ENCODE data around the gene PTPRM. TPM values are rescaled to one million over a fixed set of nuclear protein-coding genes. Genes with fewer than 3 reads are reported as not detected.

Gene PTPRM
- total and polyA plus RNA-seq, 2 of the 8 experiments (the other 6 are each of a cell fraction or from before 2014, with no cell fraction given), result 4.1 to 7.0 TPM

DNA sequence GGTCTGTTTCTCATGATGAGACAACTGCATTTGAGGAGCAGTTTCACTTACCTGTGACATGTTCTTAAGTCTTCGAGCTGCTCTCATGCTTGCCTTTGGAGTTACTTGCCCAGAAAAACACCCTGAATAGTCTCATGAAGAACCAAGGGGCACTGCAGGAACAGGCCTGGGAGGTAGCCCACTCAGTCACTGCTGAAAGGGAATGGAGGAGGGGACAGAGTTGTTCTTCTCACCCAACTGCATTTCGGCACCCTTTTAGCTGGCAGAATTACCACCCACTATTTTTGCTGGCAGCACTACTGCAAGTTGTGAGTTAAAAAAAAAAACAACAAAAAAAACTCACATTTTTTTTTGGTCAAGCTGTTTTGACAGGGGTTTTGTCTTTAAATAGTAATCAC is 181.9 kb downstream of the PTPRM start:
- Histone ChIP-seq H3K4me2 (ENCODE audit: insufficient read depth in 1 of 2, low read depth in 2 of 2, low read length in 2 of 2) (no peak overlapping the region), H3K79me1 (ENCODE audit: low read depth, low read length) (peaks cover 3% of the 10 kb centered on the region; the same call in 1 of the 2 replicates), H2BK15ac (ENCODE audit: low read length) (no peak overlapping the region), H4K91ac (replicated peaks; ENCODE audit: insufficient read length, low read length) (no peak overlapping the region), H2AK5ac (ENCODE audit: low read depth, low read length) (no peak overlapping the region), H3K79me2 (ENCODE audit: control insufficient read depth in 1 of 2, insufficient read depth in 2 of 2, low read length in 2 of 2) (no peaks in the 10 kb centered on the region), H3K4me1 (replicated peaks in 1 of 4; ENCODE audit: control insufficient read depth in 3 of 4, insufficient read depth in 4 of 4, low read length in 3 of 4) (peaks cover 0 to 9% (median 3%) of the 10 kb centered on the region in 4 experiments; a peak in 2 of 7 replicates), H3K27ac (ENCODE audit: low read depth, low read length) (no peak overlapping the region), H2BK120ac (replicated peaks; ENCODE audit: low read depth, low read length) (no peak overlapping the region), H3K9me3 (ENCODE audit: insufficient read depth in 2 of 2, low read depth in 1 of 2, low read length in 1 of 2) (peaks cover 6 to 11% of the 10 kb centered on the region in 2 experiments; a peak in 3 of 4 replicates), H3K4ac (replicated peaks; ENCODE audit: insufficient read length, low read depth, low read length) (no peak overlapping the region), H3K56ac (replicated peaks; ENCODE audit: insufficient read length, low read depth, low read length) (no peak overlapping the region), H4K20me1 (replicated peaks in 1 of 2; ENCODE audit: control insufficient read depth in 1 of 2, insufficient read depth in 2 of 2, low read length in 2 of 2) (no peaks in the 10 kb centered on the region), H2BK12ac (ENCODE audit: low read depth, low read length) (no peak overlapping the region), H3K23me2 (ENCODE audit: low read depth, low read length) (no peaks in the 10 kb centered on the region), H3K9ac (replicated peaks in 1 of 4; ENCODE audit: extremely low read depth in 1 of 4, low read depth in 3 of 4, low read length in 3 of 4) (no peak overlapping the region), H3K18ac (ENCODE audit: extremely low read depth, low read length) (no peak overlapping the region), H2AFZ (ENCODE audit: low read length) (no peak overlapping the region), H3K36me3 (ENCODE audit: control insufficient read depth in 2 of 4, insufficient read depth in 4 of 4, low read length in 3 of 4) (no peaks in the 10 kb centered on the region), H3K14ac (ENCODE audit: insufficient read length) (no peak overlapping the region), H2BK20ac (ENCODE audit: low read length) (no peak overlapping the region), H3K4me3 (ENCODE audit: extremely low read depth in 1 of 4, insufficient read depth in 2 of 4, low read depth in 3 of 4, low read length in 4 of 4) (no peak overlapping the region), H3K23ac (ENCODE audit: insufficient read length) (no peak overlapping the region), H4K8ac (ENCODE audit: extremely low read depth, insufficient read depth, low read length) (no peak overlapping the region), H2BK5ac (ENCODE audit: low read depth, low read length) (no peak overlapping the region), H4K5ac (ENCODE audit: insufficient read length, low read depth, low read length) (no peak overlapping the region), H3K27me3 (replicated peaks in 1 of 4; ENCODE audit: control insufficient read depth in 3 of 4, extremely low read depth in 1 of 4, insufficient read depth in 3 of 4, low read length in 3 of 4) (no peaks in the 10 kb centered on the region)
- no peak for FAIRE-seq
- WGBS, 2 experiments (ENCODE audit: extremely low coverage in 1 of 2, insufficient coverage in 1 of 2, insufficient read length in 1 of 2, insufficient replicate concordance in 2 of 2, low coverage in 1 of 2, low lambda C conversion rate in 2 of 2, missing lambda C conversion rate in 1 of 2), result 96% methylated on average over 2 of the region's 2 CpGs; no CpG with 5 or more reads in 1 of the 2 experiments
- DNase-seq (ENCODE audit: low read depth in 1 of 2, low spot score in 2 of 2), result no peak
- ChIA-PET POLR2A (ENCODE audit: partially characterized antibody) (no interaction called here), CTCF (ENCODE audit: partially characterized antibody) (no interaction called here)
- TF ChIP-seq KDM4A (IDR thresholded peaks at IDR 0.05; ENCODE audit: low read depth, low read length, severe bottlenecking) (no peak), BCL11A (IDR thresholded peaks at IDR 0.05; ENCODE audit: low read depth in 2 of 2, low read length in 2 of 2) (no peak), TCF12 (IDR thresholded peaks at IDR 0.05; ENCODE audit: low read depth, low read length) (no peak)
